GM18870 (cell line): Measurements from ENCODE around the gene MAML2.
"Not testable (repeated sequence)": the region's sequence is repeated elsewhere in the genome, so short reads cannot be mapped to it uniquely, and the experiment has no call there.

Experiments
- ATAC-seq: cut with Tn5 transposase; IDR thresholded peaks from one replicate; pipeline ENCODE4 v1.9.1; 2021; ENCODE audit warnings: moderate library complexity; ENCODE audit not compliant: unreplicated experiment

MAML2 gene

DNA sequence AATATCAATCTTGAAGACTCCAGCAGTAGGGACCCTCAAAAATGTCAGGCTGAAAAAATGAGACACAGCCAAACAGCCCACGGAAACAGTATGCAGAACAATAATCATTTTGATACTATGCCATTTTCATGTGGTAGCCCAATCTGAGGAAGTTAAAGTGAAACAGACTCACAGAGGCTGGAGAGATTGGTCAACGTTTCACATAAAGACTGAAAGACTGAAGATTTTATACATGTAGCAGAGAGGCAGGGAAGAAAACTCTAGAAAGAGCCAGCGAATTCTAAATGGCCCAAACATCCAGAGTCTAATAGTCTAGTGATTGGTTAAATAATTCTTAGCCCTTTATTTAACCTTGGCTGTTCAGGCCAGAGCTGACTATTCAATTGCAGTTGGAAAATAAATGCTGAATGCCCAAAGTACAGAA, 49.4 kb downstream of the MAML2 start:
- peak; percentile 94 for ATAC-seq

DNA sequence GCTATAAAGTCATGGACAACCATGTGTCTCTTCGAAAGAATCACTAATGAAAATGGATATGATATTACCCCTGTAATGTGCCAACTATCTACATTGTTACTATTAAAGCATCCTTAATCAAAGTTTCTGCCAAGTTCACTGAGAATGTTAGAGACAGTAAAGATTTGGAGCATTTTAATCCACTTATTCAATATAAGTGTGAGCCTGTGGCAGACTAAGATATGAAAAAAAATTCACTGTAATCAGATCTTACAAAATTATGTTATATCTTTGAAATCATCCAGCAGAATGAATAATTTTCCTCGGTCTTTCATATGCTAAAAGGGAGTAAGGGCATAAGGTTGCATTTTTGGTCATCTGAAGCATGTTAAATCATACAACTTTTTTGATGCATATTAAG, 49.9 kb downstream of the MAML2 start:
- no peak for ATAC-seq

DNA sequence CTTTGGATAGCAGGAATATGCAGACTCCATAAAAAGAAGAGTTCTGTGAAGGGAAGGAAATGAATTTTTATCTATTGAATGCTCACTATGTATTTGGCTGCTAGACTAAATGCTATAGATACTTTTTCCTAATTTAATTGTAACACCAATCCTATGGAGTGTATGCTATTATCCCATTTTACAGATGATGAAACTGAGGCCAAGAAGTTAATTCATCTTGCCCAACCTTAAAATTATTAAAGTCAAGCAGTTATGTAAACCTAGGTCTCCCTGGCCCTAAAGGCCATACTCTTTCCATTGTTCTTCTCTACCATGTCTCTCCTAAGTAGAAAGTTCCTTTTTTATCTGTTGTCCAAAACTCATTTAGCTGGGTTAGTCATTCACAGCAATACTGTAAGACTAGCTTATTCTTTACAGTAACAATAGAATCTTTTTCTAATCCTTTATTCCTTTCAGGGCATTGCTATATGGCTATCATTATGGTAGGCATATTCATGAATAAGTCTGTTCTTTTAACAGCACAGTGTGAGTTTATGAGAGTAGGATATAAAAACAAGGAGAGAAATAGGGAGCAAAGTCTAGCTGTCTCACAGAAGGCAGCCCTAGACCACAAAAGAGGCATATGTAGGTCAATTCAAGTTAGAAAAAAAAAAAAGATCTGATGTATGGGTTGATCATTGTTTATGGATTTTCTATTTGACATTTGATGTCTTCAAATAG, 50.5 kb downstream of the MAML2 start:
- ATAC-seq: no peak

DNA sequence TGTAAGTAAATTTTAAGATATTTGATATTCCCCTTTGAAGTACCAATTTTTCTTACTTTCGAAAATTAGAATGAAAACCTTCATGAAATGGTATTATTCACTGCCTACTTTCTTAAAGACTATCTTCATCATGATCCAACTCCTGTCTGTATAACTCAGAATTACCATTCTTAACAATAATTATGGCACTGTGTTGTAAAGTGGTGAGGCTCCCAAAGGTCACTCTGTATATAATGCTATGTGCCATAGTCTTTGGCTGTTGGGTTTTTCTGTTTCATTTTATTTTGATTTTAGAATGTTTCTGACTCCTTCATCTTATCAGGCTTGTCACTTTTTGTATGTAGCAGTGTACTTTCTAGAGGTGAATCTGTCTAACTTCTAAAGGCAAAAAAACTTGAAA, 52.4 kb downstream of the MAML2 start:
- ATAC-seq: no peak

DNA sequence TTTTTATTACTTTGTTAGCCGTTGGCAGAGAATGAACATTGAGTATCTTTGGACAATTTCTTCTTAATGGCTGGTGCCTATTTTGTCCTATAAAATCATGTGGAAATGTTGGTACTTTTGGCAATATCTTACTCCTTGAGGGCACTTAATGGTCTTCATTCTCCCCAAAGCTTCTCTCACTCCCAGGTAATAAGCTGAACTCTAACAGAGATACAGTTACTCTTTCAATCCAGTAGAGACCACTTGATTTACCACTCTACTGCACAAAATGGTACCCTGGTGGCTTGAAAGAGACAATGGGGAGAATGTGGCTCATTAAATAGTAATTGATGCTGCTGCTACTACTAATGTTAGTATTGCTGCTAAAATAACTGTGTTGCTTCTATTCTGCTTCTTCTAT, 53.0 kb downstream of the MAML2 start:
- ATAC-seq: no peak

DNA sequence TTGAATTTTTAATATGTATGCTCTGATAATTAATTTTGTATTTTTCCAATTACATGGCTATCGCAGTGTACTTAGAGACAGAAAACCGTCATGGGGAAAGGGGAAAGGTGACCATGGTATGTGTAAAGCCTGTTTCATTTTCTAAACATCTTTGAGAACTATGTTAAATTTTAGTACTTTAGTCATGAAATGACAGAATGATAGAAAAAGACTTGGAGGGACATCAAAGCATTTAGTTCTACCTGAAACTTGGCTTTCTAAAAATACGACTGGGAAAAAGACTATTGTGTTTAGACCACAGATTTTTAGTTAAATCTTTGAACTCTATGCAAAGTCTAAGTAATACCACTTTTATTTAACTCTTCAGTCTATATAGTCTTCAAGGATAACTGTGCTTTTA, 54.1 kb downstream of the MAML2 start:
- peak; percentile 47 for ATAC-seq

DNA sequence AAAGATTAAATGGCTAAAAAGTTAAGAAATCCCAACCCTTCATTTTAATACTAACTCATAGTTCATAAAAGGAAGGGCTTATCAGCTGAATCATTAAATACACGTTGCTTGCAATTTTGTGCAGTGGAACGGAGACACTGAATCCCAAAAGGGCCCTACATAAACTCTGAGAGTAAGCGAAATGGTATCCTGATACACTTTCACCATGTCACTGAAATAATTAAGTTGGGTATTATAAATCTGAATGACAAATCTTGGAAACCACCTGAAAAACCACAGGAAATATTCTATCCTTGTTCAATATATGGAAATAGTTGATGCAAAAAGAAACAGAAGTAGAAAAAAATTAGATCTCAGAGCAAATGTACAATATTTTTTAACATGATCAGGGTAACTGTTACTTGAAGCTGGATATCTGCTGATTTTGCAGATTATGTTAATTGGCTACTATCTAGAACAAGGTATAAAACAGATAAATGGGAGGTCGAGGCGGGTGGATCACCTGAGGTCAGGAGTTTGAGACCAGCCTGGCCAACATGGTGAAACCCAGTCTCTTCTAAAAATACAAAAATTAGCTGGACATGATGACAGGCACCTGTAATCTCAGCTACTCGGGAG, 55.1 kb downstream of the MAML2 start:
- no peak for ATAC-seq

DNA sequence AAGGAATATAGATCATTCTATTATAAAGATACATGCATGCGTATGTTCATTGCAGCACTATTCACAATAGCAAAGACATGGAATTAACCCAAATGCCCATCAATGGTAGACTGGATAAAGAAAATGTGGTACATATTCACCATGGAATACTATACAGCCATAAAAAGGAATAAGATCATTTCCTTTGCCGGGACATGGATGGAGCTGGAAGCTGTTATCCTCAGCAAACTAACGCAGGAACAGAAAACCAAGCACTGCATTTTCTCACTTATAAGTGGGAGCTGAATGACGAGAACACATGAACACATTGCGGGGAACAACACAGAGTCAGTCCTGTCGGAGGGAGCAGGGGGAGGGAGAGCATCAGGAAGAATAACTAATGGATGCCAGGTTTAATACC, 57.0 kb downstream of the MAML2 start:
- ATAC-seq: not testable (repeated sequence)

DNA sequence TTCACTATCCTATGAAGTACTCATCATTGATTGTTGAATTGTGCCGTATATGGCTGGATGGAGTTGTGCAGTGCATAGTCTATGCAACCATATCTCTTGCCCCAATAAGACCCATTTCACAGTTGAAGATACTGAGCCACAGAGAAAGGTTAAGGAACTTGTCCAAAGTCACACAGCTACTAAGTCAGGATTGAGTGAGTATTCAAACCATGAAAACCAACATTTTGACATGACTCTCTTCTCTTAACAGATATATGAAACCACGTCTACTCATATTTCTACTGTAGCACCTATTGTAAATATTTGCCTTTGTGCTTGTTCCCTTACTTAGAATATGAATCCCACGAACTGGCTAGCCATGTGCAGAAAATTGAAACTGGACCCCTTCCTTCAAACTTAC, 58.1 kb downstream of the MAML2 start:
- no peak for ATAC-seq

DNA sequence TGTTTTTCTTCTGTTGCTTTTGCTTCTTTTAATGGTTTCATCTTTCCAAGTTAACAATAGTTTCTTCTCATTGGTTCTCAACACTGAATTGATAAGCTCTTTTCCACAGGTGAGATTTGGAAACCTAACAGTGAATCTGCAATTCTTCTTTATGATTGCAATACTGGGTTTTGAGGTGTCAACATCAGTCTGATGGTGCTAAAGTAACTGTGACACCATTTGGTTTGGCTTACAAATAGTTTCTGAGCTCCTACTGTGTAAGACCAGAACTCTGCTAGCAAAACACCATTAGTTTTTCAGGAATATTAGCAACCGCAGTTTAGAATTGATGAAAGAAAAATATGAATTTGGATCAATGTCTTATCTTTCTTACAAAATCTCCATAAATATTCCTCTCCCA, 58.6 kb downstream of the MAML2 start:
- no peak for ATAC-seq

DNA sequence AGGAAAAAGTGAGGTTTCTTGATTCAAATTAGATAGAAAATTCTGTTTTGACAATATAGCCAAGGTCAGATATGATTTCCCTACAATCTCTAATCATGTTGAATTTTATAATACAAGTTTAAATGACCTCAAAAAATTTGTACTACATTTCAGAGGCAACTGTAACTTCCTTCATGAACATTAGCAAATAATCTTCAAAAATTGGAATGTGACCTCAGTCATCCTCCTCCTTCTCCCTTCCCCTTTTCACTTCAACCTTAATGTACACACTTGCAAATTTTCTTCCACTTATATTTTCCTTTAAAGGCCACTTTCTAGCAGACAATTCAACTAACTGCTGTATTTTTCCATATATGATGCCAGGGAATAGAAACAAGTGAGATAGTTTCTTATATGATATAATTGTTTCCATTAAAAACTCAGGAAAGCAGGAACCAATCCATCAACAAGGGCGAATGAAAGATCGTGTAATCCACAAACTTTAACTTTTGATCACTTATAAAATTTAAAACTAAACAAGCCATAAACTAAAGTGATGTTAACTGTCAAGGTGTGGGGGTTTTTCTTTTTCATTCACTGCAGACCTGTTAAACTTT, 60.3 kb downstream of the MAML2 start:
- ATAC-seq: no peak

DNA sequence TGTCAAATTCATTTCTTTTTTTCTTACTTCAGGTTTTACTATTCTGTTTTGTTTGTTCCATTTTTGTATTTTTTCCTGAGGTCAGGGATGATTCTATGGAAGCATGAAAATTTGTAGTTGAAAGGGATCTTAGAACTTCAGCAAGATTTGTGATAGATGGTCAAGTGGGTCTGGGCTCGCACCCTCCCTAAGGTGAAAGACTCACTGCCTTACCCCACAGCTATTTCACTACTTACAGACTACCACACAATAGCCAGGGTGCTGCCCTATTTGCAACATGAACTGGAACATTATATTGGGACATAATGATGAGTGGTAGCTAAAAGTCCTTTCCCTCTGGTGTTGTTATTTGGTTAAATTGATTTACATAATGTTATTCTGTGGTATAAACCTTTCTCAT, 62.6 kb downstream of the MAML2 start:
- no peak for ATAC-seq

DNA sequence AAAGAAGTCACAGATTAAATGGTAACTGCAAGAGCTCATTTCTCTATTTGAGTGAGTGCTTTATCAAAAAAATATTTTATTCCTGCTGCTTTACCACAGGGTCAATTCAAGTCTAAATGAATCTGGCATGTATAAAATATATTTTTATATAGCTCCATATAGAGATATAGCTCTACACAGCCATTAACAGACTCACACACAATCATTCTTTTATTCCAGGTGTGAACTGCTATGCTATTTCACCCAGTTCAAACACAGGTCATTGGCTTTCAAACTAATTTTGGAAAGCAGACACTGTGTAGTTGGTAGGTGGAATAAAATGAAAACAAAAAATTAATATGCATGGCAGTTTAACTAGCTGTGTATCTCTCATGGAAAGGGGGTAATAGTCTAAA, 63.1 kb downstream of the MAML2 start:
- ATAC-seq: no peak

DNA sequence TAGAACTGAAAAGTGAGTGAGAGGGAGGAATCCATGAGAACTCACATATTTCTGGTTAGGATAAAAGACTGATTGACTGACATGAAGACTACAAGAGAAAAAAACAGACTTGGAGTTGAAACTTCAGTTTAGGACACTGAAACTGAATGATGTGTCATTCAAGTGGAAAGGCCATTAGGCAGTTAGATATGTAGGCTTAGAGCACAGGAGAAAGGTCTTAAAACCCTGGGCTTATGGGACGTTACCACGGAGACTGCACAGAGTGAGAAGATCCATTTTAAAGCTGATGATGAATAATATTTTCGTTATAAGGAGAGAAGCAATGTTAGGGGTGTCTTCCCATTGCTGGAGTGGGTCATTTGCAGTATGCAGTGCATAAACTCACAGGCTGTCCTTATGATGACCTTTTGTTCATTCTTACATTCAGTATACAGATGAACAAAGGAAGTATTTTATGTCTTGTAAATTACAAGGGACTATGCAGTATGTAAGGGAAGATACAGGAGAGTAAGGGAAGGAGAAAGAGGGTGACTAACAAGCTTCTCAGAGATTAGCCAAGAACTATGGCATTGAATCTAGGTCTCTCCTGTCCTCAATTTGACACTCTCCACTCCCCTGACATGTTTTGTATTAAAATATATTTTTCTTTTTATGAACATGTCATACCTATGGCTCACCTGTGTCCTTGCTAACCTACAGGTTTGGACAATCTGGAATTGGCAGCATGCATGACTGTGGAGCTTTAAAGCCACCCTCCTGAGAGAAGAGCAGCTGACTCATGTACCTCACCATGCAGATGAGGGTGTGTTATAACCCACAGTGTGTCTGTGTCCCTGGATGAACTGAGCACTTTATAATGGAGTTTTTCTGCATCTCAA, 63.7 kb downstream of the MAML2 start:
- no peak for ATAC-seq

DNA sequence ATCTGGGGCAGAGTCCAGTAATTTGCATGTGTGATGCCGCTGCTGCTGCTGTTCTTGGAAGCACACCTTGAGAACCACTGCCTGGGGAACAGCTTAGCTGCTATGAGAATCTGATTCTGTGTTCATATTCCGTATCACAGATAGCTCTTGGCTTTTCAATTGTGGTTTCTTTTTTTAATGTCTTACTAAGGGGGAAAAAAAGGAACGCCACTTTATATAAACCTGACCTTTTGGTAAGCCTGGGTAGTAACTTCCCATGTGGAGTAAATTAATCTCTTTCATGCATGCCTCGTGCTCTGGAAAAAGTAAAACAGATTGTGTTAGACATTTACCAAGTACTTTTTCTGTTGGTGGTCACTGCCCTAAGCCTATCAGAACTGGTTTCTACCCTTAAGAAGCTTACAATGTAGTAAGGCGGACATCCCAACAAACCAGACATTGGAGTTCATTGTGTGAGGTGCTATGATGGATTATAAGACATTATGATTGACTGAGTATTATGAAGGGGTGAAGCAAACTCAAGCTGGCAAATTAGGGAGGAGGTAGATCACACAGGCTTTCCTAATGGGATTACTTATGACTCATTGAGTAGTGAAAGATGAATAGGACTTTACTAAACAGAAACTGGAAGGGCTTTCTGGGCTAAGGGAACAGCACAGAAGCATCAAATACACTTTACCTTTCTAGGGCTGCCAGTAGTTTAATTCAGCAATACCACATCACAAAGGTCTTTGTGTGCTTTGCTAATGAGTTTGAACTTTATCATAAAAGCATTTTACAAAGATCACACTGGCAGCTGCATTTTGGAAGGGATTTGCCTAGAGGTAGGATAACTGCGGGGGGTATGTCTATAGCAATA, 64.7 kb downstream of the MAML2 start:
- ATAC-seq: no peak

DNA sequence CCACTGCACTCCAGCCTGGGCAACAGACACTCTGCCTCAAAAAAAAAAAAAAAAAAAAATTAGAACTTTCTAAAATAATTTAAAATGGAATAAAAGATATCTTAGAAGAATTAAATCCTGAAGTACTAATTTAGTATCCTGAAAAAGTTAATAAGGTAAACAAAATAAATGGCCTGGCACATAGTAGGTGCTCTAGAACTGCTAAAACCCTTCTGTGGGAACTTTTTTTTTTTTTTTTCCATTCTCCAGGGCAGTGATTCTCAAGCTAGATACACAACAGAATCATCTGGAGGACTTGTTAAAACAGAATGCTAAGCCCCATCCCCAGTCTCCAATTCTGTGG, 65.3 kb downstream of the MAML2 start:
- no peak for ATAC-seq

DNA sequence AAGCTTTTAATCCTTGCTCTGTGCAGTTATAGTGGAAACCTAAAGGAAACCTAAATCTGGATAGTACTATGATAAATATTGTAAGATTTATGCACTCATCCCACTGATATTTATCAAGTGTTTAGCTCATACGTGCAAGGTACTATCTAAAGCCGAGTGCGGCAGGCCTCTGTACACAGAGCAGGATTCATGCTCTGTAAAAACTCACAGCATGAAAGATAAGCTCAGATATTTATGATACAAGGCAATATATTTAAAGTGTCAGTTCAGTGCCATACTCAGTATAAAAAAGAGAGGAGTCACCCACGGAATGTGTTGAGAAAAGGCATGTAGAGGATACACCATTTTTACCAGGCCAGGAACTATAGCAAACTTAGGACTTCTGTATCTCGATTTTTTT, 66.2 kb downstream of the MAML2 start:
- no peak for ATAC-seq

DNA sequence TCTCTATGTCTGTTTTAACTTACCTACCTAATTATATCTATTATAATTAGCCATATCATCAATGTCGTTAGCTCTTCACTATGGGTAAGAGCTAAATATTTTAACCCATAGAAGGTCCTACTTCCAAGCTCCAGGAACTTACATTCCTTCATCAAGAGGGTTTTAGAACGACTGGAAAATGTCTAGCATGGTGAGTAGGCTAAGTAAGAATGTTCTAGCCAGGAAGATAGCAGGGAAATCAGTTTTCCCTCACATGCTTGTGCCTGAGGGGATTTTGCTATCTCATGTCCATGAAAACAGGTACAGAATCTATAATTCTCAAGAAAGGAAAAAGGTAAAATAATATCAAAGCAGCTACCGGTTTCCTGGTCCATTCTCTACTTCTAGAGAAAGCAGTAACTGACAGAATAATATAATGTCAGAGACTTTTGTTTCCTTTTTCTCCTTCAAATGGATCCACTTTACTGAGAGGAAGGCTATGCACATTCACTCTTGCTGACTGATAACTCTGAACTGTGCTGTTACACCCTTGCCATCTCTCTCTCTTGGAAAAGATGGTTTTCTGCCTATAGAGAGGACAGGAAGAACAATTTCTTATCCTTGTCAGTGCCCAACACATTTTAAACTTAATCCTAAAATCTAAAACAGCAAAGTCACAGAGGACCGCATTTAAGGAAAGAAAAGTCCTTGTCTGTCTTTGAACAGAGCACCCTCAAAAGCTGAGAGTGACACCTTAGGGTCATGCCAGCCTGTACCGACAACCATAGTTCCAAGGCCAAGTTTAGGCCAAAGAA, 67.0 kb downstream of the MAML2 start:
- no peak for ATAC-seq

DNA sequence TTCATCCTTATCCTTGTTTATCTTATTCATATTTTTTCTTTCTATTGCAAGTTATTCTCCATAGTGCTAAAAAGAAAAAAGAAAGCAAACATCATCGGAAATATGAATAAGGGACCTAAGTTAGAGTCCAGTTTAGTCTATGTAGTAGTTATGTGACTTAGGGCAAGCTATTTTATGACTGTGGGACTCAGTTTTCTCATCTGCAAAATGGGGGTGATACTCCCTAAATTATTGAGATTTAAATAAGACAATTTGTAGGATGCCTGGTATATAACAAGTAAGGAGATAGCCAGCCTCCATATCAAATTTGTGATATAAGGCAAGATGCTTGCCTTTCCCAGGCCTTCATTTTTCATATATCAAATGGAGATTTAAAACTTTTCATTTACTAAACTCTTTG, 69.5 kb downstream of the MAML2 start:
- ATAC-seq: no peak
